ENCODE measurements around the gene PTPRO.

DNA sequence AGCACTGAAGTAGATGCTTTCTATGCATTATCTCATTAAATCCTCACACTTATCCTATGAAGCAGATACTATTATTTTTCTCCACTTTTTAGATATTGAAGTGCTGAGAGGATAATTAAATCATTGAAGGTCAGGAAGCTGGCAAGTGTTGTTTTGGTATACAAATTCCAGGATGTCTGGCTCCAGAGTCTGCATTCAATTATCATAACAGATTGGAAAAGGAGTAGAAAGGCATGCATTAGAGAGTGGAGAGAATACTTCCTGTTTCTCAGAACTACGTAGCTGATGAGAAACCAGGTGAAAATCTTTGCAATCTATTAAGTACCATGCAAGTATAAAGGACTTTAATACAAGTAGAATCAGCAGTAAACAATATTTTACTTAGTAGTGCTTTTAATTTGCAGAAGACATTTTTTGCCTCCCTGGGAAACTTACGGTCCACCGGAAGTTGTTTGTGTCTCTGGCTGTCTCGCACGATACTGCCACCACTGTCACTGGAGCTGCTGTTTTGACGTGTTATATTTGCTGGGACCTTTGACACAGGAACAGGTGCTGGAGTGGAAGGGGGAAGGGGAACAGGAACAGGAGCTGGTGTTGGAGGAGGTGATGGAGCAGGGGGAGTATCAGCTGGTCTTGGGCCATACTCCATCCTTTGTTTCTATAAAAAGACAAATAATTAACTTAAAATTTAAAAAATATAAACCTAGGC, 308.9 kb downstream of the PTPRO start:
- no peak for TF ChIP-seq POLR2A (IDR thresholded peaks at IDR 0.05)
- TF ChIP-seq, protein P1, sequence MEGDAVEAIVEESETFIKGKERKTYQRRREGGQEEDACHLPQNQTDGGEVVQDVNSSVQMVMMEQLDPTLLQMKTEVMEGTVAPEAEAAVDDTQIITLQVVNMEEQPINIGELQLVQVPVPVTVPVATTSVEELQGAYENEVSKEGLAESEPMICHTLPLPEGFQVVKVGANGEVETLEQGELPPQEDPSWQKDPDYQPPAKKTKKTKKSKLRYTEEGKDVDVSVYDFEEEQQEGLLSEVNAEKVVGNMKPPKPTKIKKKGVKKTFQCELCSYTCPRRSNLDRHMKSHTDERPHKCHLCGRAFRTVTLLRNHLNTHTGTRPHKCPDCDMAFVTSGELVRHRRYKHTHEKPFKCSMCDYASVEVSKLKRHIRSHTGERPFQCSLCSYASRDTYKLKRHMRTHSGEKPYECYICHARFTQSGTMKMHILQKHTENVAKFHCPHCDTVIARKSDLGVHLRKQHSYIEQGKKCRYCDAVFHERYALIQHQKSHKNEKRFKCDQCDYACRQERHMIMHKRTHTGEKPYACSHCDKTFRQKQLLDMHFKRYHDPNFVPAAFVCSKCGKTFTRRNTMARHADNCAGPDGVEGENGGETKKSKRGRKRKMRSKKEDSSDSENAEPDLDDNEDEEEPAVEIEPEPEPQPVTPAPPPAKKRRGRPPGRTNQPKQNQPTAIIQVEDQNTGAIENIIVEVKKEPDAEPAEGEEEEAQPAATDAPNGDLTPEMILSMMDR (IDR thresholded peaks at IDR 0.05) = no peak
